Endothelial cell (in vitro differentiated cells): ENCODE results near the gene SLC22A25. TPM values are rescaled to one million over a fixed set of nuclear protein-coding genes. Genes with fewer than 3 reads are reported as not detected.
"Not testable (repeated sequence)": the region's sequence is repeated elsewhere in the genome, so short reads cannot be mapped to it uniquely, and the experiment has no call there.

Source experiments
- DNase-seq: peaks from one replicate; pipeline ENCODE4 v3.0.0; 2021; ENCODE audit warnings: low spot score
- H3K27ac Mint-ChIP-seq: one replicate; pipeline ENCODE4 v1.8.0; 2021; ENCODE audit warnings: mixed read lengths, inconsistent platforms; ENCODE audit not compliant: unreplicated experiment
- H3K27me3 Mint-ChIP-seq: one replicate; pipeline ENCODE4 v1.8.0; 2021; ENCODE audit warnings: mild to moderate bottlenecking, moderate library complexity, mixed read lengths, inconsistent platforms; ENCODE audit not compliant: unreplicated experiment
- H3K36me3 Mint-ChIP-seq: one replicate; pipeline ENCODE4 v1.8.0; 2021; ENCODE audit warnings: mild to moderate bottlenecking, low read depth, mixed read lengths, inconsistent platforms; ENCODE audit not compliant: unreplicated experiment
- H3K4me1 Mint-ChIP-seq: one replicate; pipeline ENCODE4 v1.8.0; 2021; ENCODE audit warnings: mild to moderate bottlenecking, mixed read lengths, inconsistent platforms; ENCODE audit not compliant: unreplicated experiment
- H3K4me3 Mint-ChIP-seq: one replicate; pipeline ENCODE4 v1.8.0; 2021; ENCODE audit warnings: mild to moderate bottlenecking, mixed read lengths, inconsistent platforms; ENCODE audit not compliant: unreplicated experiment
- H3K9me3 Mint-ChIP-seq: one replicate; pipeline ENCODE4 v1.8.0; 2021; ENCODE audit warnings: mixed read lengths, inconsistent platforms; ENCODE audit not compliant: unreplicated experiment
- CTCF ChIP-seq: fragments of 200-600 bp; sonication (generic); IDR thresholded peaks from one replicate; pipeline ENCODE4 v1.5.0; 2021; ENCODE audit warnings: antibody characterized with exemption; ENCODE audit not compliant: unreplicated experiment
- total RNA-seq: library from RNA; stranded (reverse); fragmentation: NEBNext Ultra II Directional; extraction: Animal tissue kit (Norgen Biotek cat#: 25700); gene quantifications from one replicate; pipeline ENCODE4 v1.2.1, GENCODE V29; 2021; ENCODE audit not compliant: unreplicated experiment

The SLC22A25 gene
- total RNA-seq, 1 donor from 2014 or later = not detected

GRCh38 chr11:63250162-63251050 lies 7.0 kb upstream of the SLC22A25 start:
- no peaks in the 10 kb centered on the region for H3K36me3 Mint-ChIP-seq
- no peak overlapping the region for H3K27ac Mint-ChIP-seq
- no peak for TF ChIP-seq CTCF
- H3K27me3 Mint-ChIP-seq = no peaks in the 10 kb centered on the region
- no peaks in the 10 kb centered on the region for H3K4me1 Mint-ChIP-seq
- no peak for DNase-seq
- H3K4me3 Mint-ChIP-seq = no peak overlapping the region
- no peaks in the 10 kb centered on the region for H3K9me3 Mint-ChIP-seq

- Mint-ChIP-seq H3K36me3 (no peaks in the 10 kb centered on the region), H3K27me3 (no peaks in the 10 kb centered on the region), H3K4me1 (no peaks in the 10 kb centered on the region), H3K4me3 (no peak overlapping the region), H3K9me3 (no peaks in the 10 kb centered on the region), H3K27ac (no peak overlapping the region)
- no peak for DNase-seq
- TF ChIP-seq CTCF = no peak
These were observed 5.6 kb upstream of the SLC22A25 start for GRCh38 chr11:63248966-63249365.

GRCh38 chr11:63247237-63248002 lies 4.0 kb upstream of the SLC22A25 start:
- H3K36me3 Mint-ChIP-seq, H3K27ac Mint-ChIP-seq, H3K27me3 Mint-ChIP-seq, H3K4me3 Mint-ChIP-seq, H3K9me3 Mint-ChIP-seq, H3K4me1 Mint-ChIP-seq, DNase-seq: not testable (repeated sequence)

- no peaks in the 10 kb centered on the region for H3K9me3 Mint-ChIP-seq
- H3K27me3 Mint-ChIP-seq = no peaks in the 10 kb centered on the region
- no peaks in the 10 kb centered on the region for H3K36me3 Mint-ChIP-seq
- no peak overlapping the region for H3K27ac Mint-ChIP-seq
- no peak overlapping the region for H3K4me3 Mint-ChIP-seq
- H3K4me1 Mint-ChIP-seq = no peaks in the 10 kb centered on the region
- no peak for TF ChIP-seq CTCF
- no peak for DNase-seq
These were observed 2.6 kb upstream of the SLC22A25 start for GRCh38 chr11:63246045-63246444.

- no peak for DNase-seq
- no peak for TF ChIP-seq CTCF
- H3K4me3 Mint-ChIP-seq = no peak overlapping the region
- no peaks in the 10 kb centered on the region for H3K27me3 Mint-ChIP-seq
- H3K27ac Mint-ChIP-seq = no peak overlapping the region
- H3K9me3 Mint-ChIP-seq = no peaks in the 10 kb centered on the region
- H3K36me3 Mint-ChIP-seq = no peaks in the 10 kb centered on the region
- no peaks in the 10 kb centered on the region for H3K4me1 Mint-ChIP-seq
These were observed 1.5 kb upstream of the SLC22A25 start for GRCh38 chr11:63244862-63245261.
